Stomach (tissue), 9 donors: ENCODE measurements around the gene COL13A1. TPM values are rescaled to one million over a fixed set of nuclear protein-coding genes. Genes with fewer than 3 reads are reported as not detected.

Experiments used
- DNase-seq, 2 donors: peaks; one replicate each; pipeline versions ENCODE4 v3.0.0 to v3.0.0-alpha.2; 2013 to 2019
- H3K27ac ChIP-seq, 5 donors: fragments of 200-600 bp in 4 of 5; sonication (generic) in 4 of 5; one replicate each; pipeline ENCODE4 v1.5.1; 2013 to 2019; ENCODE audit warnings: mild to moderate bottlenecking in 1 of 5, moderate library complexity in 1 of 5
- H3K27me3 ChIP-seq, 3 donors: fragments of 200-600 bp; sonication (generic); one replicate each; pipeline ENCODE4 v1.5.1; 2017 to 2019; ENCODE audit warnings: mixed run types in 1 of 3
- H3K36me3 ChIP-seq, 4 donors: fragments of 200-600 bp; sonication (generic); 1 replicate in 3 of 4; 2 replicates in 1 of 4; pipeline ENCODE4 v1.5.1; 2016 to 2019
- H3K4me1 ChIP-seq, 4 donors: fragments of 200-600 bp; sonication (generic); one replicate each; pipeline ENCODE4 v1.5.1; 2016 to 2019
- H3K4me3 ChIP-seq, 4 donors: fragments of 200-600 bp; sonication (generic) in 3 of 4; one replicate each; pipeline ENCODE4 v1.5.1; 2016 to 2019; ENCODE audit warnings: mild to moderate bottlenecking in 1 of 4
- H3K9me3 ChIP-seq, 4 donors: fragments of 200-600 bp; sonication (generic); one replicate each; pipeline ENCODE4 v1.5.1; 2016 to 2019
- CTCF ChIP-seq, 7 experiments: fragments of 450-650 bp in 4 of 7; fragments of 200-600 bp in 3 of 7; sonication (generic) in 3 of 7; IDR thresholded peaks; one replicate each; pipeline ENCODE4 v1.5.1; 2016 to 2019; ENCODE audit warnings: antibody characterized with exemption in 7 of 7, control low read depth in 2 of 7, mild to moderate bottlenecking in 1 of 7
- EP300 ChIP-seq: sonication (generic); formaldehyde crosslinking; IDR thresholded peaks from one replicate; pipeline ENCODE4 v1.6.1; 2017; ENCODE audit warnings: antibody characterized with exemption
- POLR2A ChIP-seq, 4 donors: fragments of 450-650 bp; IDR thresholded peaks; one replicate each; pipeline ENCODE4 v1.6.1; 2016; ENCODE audit warnings: antibody characterized with exemption in 4 of 4, control low read depth in 2 of 4, mild to moderate bottlenecking in 1 of 4, moderate library complexity in 1 of 4
- POLR2AphosphoS5 ChIP-seq, 3 donors: sonication (generic); formaldehyde crosslinking; IDR thresholded peaks; one replicate each; pipeline ENCODE4 v1.6.1; 2016; ENCODE audit warnings: antibody characterized with exemption in 3 of 3
- WGBS, 5 donors: extraction: QIAGEN DNeasy Blood & Tissue Kit in 3 of 5; methylation state at CpG; one replicate each; pipeline versions ENCODE4 v1.1.5 to v1.1.7; 2013 to 2018; 5-methylcytosine and 5-hydroxymethylcytosine counted together
- intact Hi-C: fragments of 100-400 bp; cut with DNase I; formaldehyde crosslinking; loops from one replicate; pipeline ENCODE4 v1.15.1; 2023; ENCODE audit warnings: low total_unique reads
- polyA plus RNA-seq, 3 donors: library from polyadenylated mRNA; stranded (reverse); fragments of 200-250 nt; gene quantifications; one replicate each; pipeline ENCODE4 v1.2.3, GENCODE V29; 2013
- total RNA-seq, 5 donors: library from RNA; depleted of rRNA; stranded (reverse); fragments of >200 nt; gene quantifications; one replicate each; pipeline versions ENCODE4 v1.1.0 to v1.2.3, GENCODE V29; 2014 to 2016
- donor health status: healthy with polysubstance abuse.
- donor health status: Bipolar disorder and iron deficiency.
- donor health status: healthy.

Gene COL13A1
- total and polyA plus RNA-seq, 8 donors, result 0.58 to 9.9 (median 6.9) TPM

GRCh38 chr10:69895759-69896158, 94.1 kb downstream of the COL13A1 start:
- H3K36me3 ChIP-seq, result no peaks in the 10 kb centered on the region
- DNase-seq, result peak in 1 of 2 donors; percentile 59
- no peaks in the 10 kb centered on the region for H3K9me3 ChIP-seq
- intact Hi-C loops, result no loop called here
- peaks cover 0 to 8% (median 3%) of the 10 kb centered on the region in 4 donors for H3K4me1 ChIP-seq
- 69 to 83% (median 76%) methylated on average over 12 to 13 of the region's 13 CpGs for WGBS, 5 donors
- no peaks in the 10 kb centered on the region for H3K27me3 ChIP-seq
- H3K4me3 ChIP-seq, result no peak overlapping the region
- no peak overlapping the region for H3K27ac ChIP-seq
- no peak for TF ChIP-seq POLR2AphosphoS5 (IDR thresholded peaks at IDR 0.05)
- TF ChIP-seq EP300, result no peak
- no peak for TF ChIP-seq POLR2A (IDR thresholded peaks at IDR 0.05)
- no peak for TF ChIP-seq CTCF (IDR thresholded peaks at IDR 0.05)

- Histone ChIP-seq H3K27me3 (no peaks in the 10 kb centered on the region), H3K4me1 (peaks cover 4 to 17% (median 11%) of the 10 kb centered on the region in 4 donors), H3K36me3 (no peaks in the 10 kb centered on the region), H3K9me3 (no peaks in the 10 kb centered on the region), H3K27ac (no peak overlapping the region), H3K4me3 (no peak overlapping the region)
- WGBS, 5 donors, result 74 to 80% (median 76%) methylated on average over 12 of the region's 12 CpGs
- DNase-seq, result no peak
- TF ChIP-seq CTCF (IDR thresholded peaks at IDR 0.05), result no peak
- no peak for TF ChIP-seq POLR2A (IDR thresholded peaks at IDR 0.05)
- TF ChIP-seq EP300, result no peak
- TF ChIP-seq POLR2AphosphoS5 (IDR thresholded peaks at IDR 0.05), result no peak
- intact Hi-C loops, result no loop called here
Measured at GRCh38 chr10:69896606-69897231, 95.0 kb downstream of the COL13A1 start.

- intact Hi-C loops, result no loop called here
- Histone ChIP-seq H3K4me3 (no peak overlapping the region), H3K27me3 (no peaks in the 10 kb centered on the region), H3K36me3 (no peaks in the 10 kb centered on the region), H3K9me3 (no peaks in the 10 kb centered on the region), H3K4me1 (peaks cover 5 to 24% (median 15%) of the 10 kb centered on the region in 4 donors), H3K27ac (no peak overlapping the region)
- DNase-seq, result no peak
- no peak for TF ChIP-seq CTCF (IDR thresholded peaks at IDR 0.05)
- no peak for TF ChIP-seq POLR2AphosphoS5 (IDR thresholded peaks at IDR 0.05)
- WGBS, 5 donors, result 88 to 96% (median 90%) methylated on average over 5 to 9 of the region's 9 CpGs
Measured at GRCh38 chr10:69897432-69897831, 95.7 kb downstream of the COL13A1 start.

GRCh38 chr10:69897999-69898398, 96.3 kb downstream of the COL13A1 start:
- DNase-seq, result no peak
- Histone ChIP-seq H3K36me3 (no peaks in the 10 kb centered on the region), H3K4me3 (no peak overlapping the region), H3K27me3 (no peaks in the 10 kb centered on the region), H3K27ac (no peak overlapping the region), H3K4me1 (peaks cover 5 to 28% (median 17%) of the 10 kb centered on the region in 4 donors), H3K9me3 (no peaks in the 10 kb centered on the region)
- intact Hi-C loops, result no loop called here
- no peak for TF ChIP-seq EP300
- TF ChIP-seq POLR2AphosphoS5 (IDR thresholded peaks at IDR 0.05), result no peak
- TF ChIP-seq POLR2A (IDR thresholded peaks at IDR 0.05), result no peak
- no peak for TF ChIP-seq CTCF (IDR thresholded peaks at IDR 0.05)
- WGBS, 5 donors, result 85 to 91% (median 89%) methylated on average over 9 to 10 of the region's 10 CpGs
